Globus pallidus (tissue), 1 donor: Measurements from ENCODE around the gene ABCC8.

Experiments used
- DNase-seq: peaks from one replicate; pipeline ENCODE4 v3.0.0-alpha.2; 2015; ENCODE audit warnings: low spot score

The ABCC8 gene

GRCh38 chr11:17505146-17505545 lies 28.5 kb upstream of the ABCC8 start:
- no peak for DNase-seq

DNA sequence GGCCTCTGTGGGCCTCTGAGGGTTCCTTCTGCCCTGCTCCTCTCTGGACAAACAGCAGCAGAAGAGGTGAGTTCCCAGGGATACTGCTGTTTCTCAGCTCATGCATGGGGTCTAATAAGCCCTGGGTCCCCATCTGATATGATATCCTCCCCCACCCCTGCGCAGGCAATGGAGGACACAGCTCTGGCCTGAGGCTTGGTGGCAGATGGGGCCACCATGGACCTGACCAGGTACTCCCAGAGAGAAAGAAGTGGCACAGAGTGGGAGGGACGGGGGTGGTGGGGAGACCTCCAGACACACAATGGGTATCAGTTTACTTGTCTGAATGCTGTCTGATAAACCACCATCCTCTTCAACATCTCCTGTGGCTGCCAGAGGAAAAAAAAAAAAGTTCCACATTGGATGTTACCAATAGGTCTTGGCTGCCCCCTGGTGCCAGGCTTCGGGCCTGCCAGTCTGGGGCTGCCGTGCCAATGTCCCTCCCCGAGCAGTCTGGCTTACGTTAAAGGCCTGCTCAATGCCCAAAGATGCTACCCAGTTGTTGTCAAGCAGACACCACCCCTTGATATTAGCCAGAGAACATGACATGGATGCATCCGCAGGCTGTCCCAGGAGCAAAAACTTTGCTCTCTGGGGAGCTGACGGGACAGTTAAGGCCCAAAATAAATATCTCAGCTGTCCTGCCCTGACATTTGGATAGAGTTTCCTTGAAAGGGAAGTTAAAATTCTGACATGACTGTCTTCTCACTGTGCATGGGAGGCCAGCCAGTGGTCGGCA lies 27.9 kb upstream of the ABCC8 start:
- peak; percentile 76 for DNase-seq

- no peak for DNase-seq
Measured at GRCh38 chr11:17502630-17503029, 26.0 kb upstream of the ABCC8 start.

GRCh38 chr11:17500673-17501072 lies 24.0 kb upstream of the ABCC8 start:
- DNase-seq: no peak

DNA sequence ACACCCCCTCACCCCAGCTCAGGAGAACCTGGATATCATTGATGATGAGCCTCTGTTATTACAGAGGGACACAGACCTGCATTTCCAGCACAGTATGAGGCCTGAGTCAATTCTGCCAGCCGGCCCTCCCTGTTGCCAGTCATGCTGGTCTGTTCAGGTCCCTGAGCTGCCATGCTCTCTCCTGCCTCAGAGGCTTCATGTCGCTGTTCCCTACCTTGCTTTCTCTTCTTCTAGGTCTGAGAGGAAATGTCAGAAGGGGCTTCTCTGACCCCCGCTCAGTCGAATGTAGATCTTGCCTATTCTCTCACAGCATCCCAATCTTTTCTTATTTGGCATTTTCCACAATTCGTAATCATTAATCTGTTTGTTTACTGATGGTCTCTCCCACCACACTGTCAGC lies 21.8 kb upstream of the ABCC8 start:
- no peak for DNase-seq

- no peak for DNase-seq
Measured at GRCh38 chr11:17498058-17498457, 21.4 kb upstream of the ABCC8 start.

- DNase-seq: no peak
Measured at GRCh38 chr11:17496406-17496805, 19.8 kb upstream of the ABCC8 start.

DNA sequence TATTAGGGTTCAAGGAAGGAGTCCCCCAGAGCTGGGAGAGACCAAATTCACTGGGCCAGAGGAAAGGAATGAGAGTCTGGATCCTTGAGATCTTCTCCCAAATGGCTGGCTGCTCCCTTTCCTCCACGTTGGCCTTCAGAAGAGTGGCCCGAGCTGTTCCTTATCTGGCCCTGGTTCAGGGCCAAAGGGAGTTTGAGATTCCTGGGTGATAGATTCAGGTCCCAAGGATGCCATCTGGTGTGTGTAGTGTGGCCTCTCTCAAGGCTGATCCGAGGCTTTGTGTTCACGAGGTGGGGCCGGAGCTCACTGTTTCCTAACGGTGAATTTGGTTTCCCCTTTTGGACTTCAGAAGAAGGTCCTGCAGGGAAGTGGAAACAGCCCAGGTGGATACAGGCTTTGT lies 17.4 kb upstream of the ABCC8 start:
- DNase-seq: no peak

- no peak for DNase-seq
Measured at GRCh38 chr11:17490938-17491337, 14.3 kb upstream of the ABCC8 start.

- no peak for DNase-seq
Measured at GRCh38 chr11:17490232-17490631, 13.6 kb upstream of the ABCC8 start.

- DNase-seq: no peak
Measured at GRCh38 chr11:17489751-17490150, 13.1 kb upstream of the ABCC8 start.

GRCh38 chr11:17488563-17488962 lies 11.9 kb upstream of the ABCC8 start:
- no peak for DNase-seq

DNA sequence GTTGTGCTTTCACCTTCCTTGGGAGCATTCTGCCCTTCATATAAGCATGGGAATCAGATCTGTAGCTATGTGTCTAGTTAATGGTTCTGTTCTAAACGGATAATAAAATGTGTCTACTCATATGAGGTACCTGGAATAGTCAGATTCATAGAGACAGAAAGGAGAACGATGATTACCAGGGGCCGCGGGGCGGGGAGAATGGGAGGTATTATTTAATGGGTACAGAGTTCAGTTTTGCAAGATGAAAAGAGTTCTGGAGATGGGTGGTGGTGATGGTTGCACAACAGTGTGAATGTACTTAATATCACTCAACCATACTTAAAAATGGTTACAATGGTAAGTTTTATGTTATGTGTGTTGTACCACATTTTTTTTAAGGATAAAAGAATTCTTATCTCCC lies 10.0 kb upstream of the ABCC8 start:
- no peak for DNase-seq

GRCh38 chr11:17483505-17483904 lies 6.9 kb upstream of the ABCC8 start:
- DNase-seq: no peak

DNA sequence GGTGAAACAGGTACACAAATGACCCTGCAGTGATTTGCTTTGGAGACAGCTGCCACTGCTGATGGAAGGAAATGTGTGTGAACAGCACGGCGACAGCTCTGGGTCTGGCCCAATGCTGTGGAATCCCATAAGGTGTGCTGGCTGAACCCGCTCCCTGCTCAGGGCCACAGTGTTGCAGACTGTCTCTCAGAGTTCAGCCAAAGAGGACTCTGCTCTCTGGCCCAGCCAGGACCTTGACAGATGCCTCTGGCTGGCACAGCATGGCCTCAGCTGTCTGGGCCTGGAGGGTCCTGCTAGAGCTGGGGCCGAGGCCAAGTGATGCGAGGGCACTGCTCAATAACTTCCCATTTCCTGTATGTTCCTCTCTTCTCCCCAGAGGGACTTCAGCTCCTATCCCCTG lies 5.3 kb upstream of the ABCC8 start:
- DNase-seq: no peak

GRCh38 chr11:17479284-17480214 lies 2.9 kb upstream of the ABCC8 start:
- DNase-seq: peak; percentile 31

- no peak for DNase-seq
Measured at GRCh38 chr11:17478070-17478469, 1.4 kb upstream of the ABCC8 start.

DNA sequence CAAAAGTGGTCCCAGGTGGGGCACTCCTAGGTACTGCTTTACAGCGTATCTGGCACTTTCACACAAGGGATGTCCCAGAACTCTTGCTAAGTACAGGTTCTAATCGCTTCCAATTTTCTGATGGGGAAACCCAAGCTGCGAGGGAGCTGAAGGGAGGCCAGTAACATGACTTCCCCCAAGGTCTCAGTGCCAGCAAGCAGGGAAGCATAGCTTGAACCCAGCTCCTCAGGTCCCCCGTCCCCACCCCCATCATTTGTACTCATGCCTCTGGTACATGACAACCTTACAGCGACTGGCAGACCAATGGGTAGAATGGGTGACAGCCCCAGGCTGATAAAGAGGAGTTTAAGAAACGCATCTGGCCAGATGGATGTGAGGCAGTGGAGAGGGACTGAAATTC lies 716 bp upstream of the ABCC8 start:
- DNase-seq: no peak

DNA sequence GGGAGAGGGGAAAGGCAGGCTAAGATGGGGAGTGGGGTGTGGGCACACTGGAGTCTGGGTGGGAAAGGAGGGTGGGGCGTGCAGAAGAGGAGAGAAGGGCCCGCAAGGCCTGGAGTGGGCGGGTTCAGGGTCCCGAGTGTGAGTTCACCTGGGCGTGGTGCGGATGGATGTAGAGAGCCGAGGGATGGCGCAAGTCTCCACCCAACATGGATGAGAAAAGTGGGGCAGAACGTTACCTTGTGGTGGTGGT lies 364 bp upstream of the ABCC8 start:
- no peak for DNase-seq

DNA sequence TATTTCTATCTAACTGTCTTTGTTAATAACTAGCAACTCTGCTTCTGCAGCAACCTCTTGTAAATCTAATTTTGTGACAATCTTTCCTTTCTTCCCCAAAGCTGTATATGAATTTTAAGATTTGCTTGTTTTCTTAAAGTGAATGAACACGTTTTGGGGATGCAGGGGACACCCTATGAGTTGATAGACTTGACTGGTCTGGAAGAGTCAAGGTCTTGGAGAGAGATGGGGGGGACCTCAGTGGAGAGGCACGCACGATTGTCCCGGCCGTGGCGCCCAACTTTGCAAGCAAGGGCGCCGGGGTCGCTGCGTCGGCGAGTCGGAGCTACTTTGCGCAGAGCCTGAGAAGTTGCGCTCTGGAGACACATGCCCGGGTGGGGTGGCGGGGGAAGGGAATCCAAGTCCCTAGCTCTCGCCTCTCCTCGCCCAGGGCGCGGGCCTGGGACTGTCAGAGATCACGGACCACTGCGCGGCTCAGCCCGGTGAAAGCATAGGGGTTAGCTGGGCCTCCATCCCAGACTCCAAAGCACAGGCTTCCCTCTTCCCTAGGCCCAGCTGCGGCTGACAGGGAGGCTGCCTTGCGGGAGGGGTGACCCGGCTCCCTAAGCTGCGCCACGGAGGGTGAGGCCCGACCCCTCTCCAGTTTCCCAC lies 854 bp downstream of the ABCC8 start:
- DNase-seq: no peak

DNA sequence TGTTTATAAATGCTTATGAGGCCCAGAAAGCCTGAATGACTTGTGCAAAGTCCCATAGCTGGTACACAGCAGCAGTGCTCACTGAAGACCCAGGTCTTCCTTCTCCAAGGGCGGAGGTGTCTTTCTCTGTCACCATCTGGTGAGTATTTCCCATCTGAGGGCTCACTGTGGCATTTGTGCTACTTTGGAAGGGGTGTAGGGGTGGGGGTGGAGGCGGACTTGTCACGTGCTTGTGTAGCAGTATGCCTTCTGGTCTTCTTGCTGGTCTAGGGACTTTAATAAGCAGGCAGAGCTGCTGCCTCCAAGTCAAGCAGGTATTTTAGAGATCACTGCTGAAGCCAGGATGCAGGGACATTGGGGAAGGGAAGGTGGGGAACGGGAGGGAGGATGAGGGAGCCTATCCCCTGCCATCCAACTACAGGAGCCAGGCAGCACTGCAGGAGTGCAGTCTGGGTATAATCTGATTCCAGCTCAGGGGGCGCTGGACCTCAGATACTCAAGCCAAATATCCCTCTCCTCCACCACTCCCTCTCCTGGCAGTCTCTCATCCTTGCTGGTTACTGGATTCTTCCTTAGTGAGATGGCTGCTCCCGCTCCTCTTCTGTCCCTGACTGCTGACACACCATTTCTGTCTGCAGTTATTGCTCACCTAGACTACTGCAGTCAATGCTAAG lies 3.4 kb downstream of the ABCC8 start:
- no peak for DNase-seq

DNA sequence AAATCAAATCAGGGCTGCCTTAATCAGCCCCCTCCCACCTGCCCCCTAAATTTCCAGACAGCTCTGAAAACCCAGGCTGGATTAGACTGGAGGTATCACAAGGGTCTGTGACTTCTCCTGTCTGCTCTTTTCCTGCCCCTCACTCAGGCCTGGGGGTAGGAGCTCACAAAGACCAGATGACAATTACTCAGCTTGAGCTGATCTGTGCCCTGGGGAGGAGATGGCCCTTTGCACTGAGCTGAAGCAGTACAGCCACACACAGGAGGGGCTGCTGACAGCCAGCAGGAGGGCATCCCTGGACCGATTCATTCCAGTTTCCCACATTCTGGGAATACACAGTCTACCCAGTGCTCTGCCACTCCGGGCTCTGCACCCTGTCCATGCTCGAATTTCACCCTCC lies 4.2 kb downstream of the ABCC8 start:
- no peak for DNase-seq

GRCh38 chr11:17471501-17471900 lies 5.1 kb downstream of the ABCC8 start:
- no peak for DNase-seq
